ENCODE data around the gene NEUROD4. TPM values are rescaled to one million over a fixed set of nuclear protein-coding genes. Genes with fewer than 3 reads are reported as not detected.
A peak's percentile ranks its signal among the peaks of the same experiment; 100 is the strongest.

Gene NEUROD4
- total RNA-seq, 1 donor from 2014 or later = not detected

- no peaks in the 10 kb centered on the region for H3K27me3 ChIP-seq (ENCODE audit: control insufficient read depth, insufficient read depth, low read length)
- no peaks in the 10 kb centered on the region for H3K36me3 ChIP-seq (ENCODE audit: control insufficient read depth, insufficient read depth, low read length)
- no peak for FAIRE-seq
- no peak for DNase-seq (ENCODE audit: low read depth)
- no peak for TF ChIP-seq CTCF (IDR thresholded peaks at IDR 0.05; ENCODE audit: insufficient read depth, low read length, severe bottlenecking)
- H3K4me3 ChIP-seq (ENCODE audit: low read depth, low read length) = no peak overlapping the region
Measured at GRCh38 chr12:55024575-55024974, 4.8 kb downstream of the NEUROD4 start.

- TF ChIP-seq CTCF (IDR thresholded peaks at IDR 0.05; ENCODE audit: insufficient read depth, low read length, severe bottlenecking) = no peak
- no peaks in the 10 kb centered on the region for H3K36me3 ChIP-seq (ENCODE audit: control insufficient read depth, insufficient read depth, low read length)
- no peak for DNase-seq (ENCODE audit: low read depth)
Measured at GRCh38 chr12:55025508-55025907, 5.7 kb downstream of the NEUROD4 start.

GRCh38 chr12:55034218-55034617 lies 14.4 kb downstream of the NEUROD4 start:
- no peak for FAIRE-seq
- Histone ChIP-seq H3K36me3 (ENCODE audit: control insufficient read depth, insufficient read depth, low read length) (no peaks in the 10 kb centered on the region), H3K27me3 (ENCODE audit: control insufficient read depth, insufficient read depth, low read length) (no peaks in the 10 kb centered on the region), H3K4me3 (ENCODE audit: low read depth, low read length) (no peak overlapping the region)
- TF ChIP-seq CTCF (IDR thresholded peaks at IDR 0.05; ENCODE audit: insufficient read depth, low read length, severe bottlenecking) = no peak
- DNase-seq (ENCODE audit: low read depth) = no peak

More at GRCh38 chr12:55025508-55025907, 5.7 kb downstream of the NEUROD4 start:
- no peaks in the 10 kb centered on the region for H3K27me3 ChIP-seq (ENCODE audit: control insufficient read depth, insufficient read depth, low read length)
- FAIRE-seq = peak; percentile 83
- H3K4me3 ChIP-seq (ENCODE audit: low read depth, low read length) = no peak overlapping the region

- Histone ChIP-seq H3K36me3 (ENCODE audit: control insufficient read depth, insufficient read depth, low read length) (no peaks in the 10 kb centered on the region), H3K4me3 (ENCODE audit: low read depth, low read length) (no peak overlapping the region), H3K27me3 (ENCODE audit: control insufficient read depth, insufficient read depth, low read length) (no peaks in the 10 kb centered on the region)
- TF ChIP-seq CTCF (IDR thresholded peaks at IDR 0.05; ENCODE audit: insufficient read depth, low read length, severe bottlenecking) = no peak
- DNase-seq (ENCODE audit: low read depth) (no peak), FAIRE-seq (no peak)
Measured at GRCh38 chr12:55036326-55037115, 16.7 kb downstream of the NEUROD4 start.

GRCh38 chr12:55037351-55037987 lies 17.7 kb downstream of the NEUROD4 start:
- H3K27me3 ChIP-seq (ENCODE audit: control insufficient read depth, insufficient read depth, low read length) = no peaks in the 10 kb centered on the region
- no peak for TF ChIP-seq CTCF (IDR thresholded peaks at IDR 0.05; ENCODE audit: insufficient read depth, low read length, severe bottlenecking)
- no peak overlapping the region for H3K4me3 ChIP-seq (ENCODE audit: low read depth, low read length)
- no peaks in the 10 kb centered on the region for H3K36me3 ChIP-seq (ENCODE audit: control insufficient read depth, insufficient read depth, low read length)
- no peak for FAIRE-seq
- no peak for DNase-seq (ENCODE audit: low read depth)

All from bronchial epithelial cell (primary cell).